Gastroesophageal sphincter (tissue), 4 donors: ENCODE results near the gene MTLN. TPM values are rescaled to one million over a fixed set of nuclear protein-coding genes. Genes with fewer than 3 reads are reported as not detected.
"Not testable (repeated sequence)": the region's sequence is repeated elsewhere in the genome, so short reads cannot be mapped to it uniquely, and the experiment has no call there.

ENCODE experiments used
- ATAC-seq: fragments of 150-250 bp; one replicate; pipeline ENCODE4 v1.9.1; 2016; ENCODE audit warnings: mild to moderate bottlenecking, moderate library complexity
- H3K27ac ChIP-seq, 4 donors: fragments of 200-600 bp; sonication (generic) in 3 of 4; 1 replicate in 3 of 4; 2 replicates in 1 of 4; pipeline ENCODE4 v1.5.1; 2016 to 2019
- H3K27me3 ChIP-seq: fragments of 200-600 bp; sonication (generic); one replicate; pipeline ENCODE4 v1.5.1; 2019
- H3K36me3 ChIP-seq, 2 donors: fragments of 200-600 bp; sonication (generic); one replicate each; pipeline ENCODE4 v1.5.1; 2019; ENCODE audit warnings: control low read depth in 1 of 2
- H3K4me1 ChIP-seq, 3 donors: fragments of 200-600 bp; sonication (generic); 1 replicate in 2 of 3; 2 replicates in 1 of 3; pipeline ENCODE4 v1.5.1; 2016 to 2019; ENCODE audit warnings: control low read depth in 2 of 3
- H3K4me3 ChIP-seq, 2 donors: fragments of 200-600 bp; sonication (generic); one replicate each; pipeline ENCODE4 v1.5.1; 2019; ENCODE audit warnings: mild to moderate bottlenecking in 1 of 2, moderate library complexity in 1 of 2
- H3K9me3 ChIP-seq, 3 donors: fragments of 200-600 bp; sonication (generic); one replicate each; pipeline ENCODE4 v1.5.1; 2017 to 2019; ENCODE audit warnings: control low read depth in 2 of 3
- EP300 ChIP-seq: sonication (generic); formaldehyde crosslinking; IDR thresholded peaks from one replicate; pipeline ENCODE4 v1.6.1; 2017; ENCODE audit warnings: antibody characterized with exemption, mild to moderate bottlenecking
- POLR2A ChIP-seq, 2 donors: fragments of 450-650 bp; IDR thresholded peaks; one replicate each; pipeline ENCODE4 v1.6.1; 2017; ENCODE audit warnings: antibody characterized with exemption in 2 of 2, mild to moderate bottlenecking in 2 of 2, moderate library complexity in 1 of 2
- POLR2AphosphoS5 ChIP-seq: sonication (generic); formaldehyde crosslinking; IDR thresholded peaks from one replicate; pipeline ENCODE4 v1.6.1; 2017; ENCODE audit warnings: antibody characterized with exemption
- WGBS, 2 donors: methylation state at CpG; one replicate each; pipeline ENCODE4 v1.1.5; 2018; ENCODE audit warnings: low coverage in 1 of 2; 5-methylcytosine and 5-hydroxymethylcytosine counted together
- total RNA-seq, 4 donors: library from RNA; depleted of rRNA; stranded (reverse); fragments of >200 nt; gene quantifications; one replicate each; pipeline ENCODE4 v1.1.0, GENCODE V29; 2016
- TF ChIP-seq, protein P1 (sequence below), 4 experiments: fragments of 200-600 bp in 2 of 4; fragments of 450-650 bp in 2 of 4; sonication (generic) in 1 of 4; IDR thresholded peaks; one replicate each; pipeline ENCODE4 v1.5.1; 2017 to 2019; ENCODE audit warnings: antibody characterized with exemption in 4 of 4, mild to moderate bottlenecking in 2 of 4, moderate library complexity in 2 of 4

The MTLN gene
- total RNA-seq, 4 donors from 2014 or later: 81.1 to 170 (median 147) TPM

DNA sequence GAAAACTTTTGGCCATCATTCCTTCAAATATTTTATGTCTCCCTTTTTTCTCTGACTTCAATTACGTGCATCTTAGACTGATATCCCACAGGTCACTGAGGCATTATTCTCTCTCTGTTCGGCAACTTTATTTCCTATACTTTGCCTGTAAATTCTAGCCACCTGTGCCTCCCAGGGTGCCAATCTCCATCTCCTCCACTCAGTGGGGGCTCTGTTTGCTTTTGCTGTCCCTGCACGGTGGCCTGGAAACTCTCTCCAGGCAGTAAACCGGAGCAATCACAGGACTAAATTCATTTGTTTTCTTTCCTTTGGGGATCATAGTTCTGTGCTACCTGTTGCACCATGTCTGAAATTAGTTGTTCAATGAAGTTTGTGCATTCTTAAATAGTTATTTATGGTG, 9.6 kb upstream of the MTLN start:
- TF ChIP-seq POLR2A (IDR thresholded peaks at IDR 0.05) (no peak), EP300 (no peak), POLR2AphosphoS5 (no peak)
- TF ChIP-seq, protein P1, sequence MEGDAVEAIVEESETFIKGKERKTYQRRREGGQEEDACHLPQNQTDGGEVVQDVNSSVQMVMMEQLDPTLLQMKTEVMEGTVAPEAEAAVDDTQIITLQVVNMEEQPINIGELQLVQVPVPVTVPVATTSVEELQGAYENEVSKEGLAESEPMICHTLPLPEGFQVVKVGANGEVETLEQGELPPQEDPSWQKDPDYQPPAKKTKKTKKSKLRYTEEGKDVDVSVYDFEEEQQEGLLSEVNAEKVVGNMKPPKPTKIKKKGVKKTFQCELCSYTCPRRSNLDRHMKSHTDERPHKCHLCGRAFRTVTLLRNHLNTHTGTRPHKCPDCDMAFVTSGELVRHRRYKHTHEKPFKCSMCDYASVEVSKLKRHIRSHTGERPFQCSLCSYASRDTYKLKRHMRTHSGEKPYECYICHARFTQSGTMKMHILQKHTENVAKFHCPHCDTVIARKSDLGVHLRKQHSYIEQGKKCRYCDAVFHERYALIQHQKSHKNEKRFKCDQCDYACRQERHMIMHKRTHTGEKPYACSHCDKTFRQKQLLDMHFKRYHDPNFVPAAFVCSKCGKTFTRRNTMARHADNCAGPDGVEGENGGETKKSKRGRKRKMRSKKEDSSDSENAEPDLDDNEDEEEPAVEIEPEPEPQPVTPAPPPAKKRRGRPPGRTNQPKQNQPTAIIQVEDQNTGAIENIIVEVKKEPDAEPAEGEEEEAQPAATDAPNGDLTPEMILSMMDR (IDR thresholded peaks at IDR 0.05): no peak
- 53 to 58% methylated on average over 3 to 4 of the region's 4 CpGs for whole genome bisulfite sequencing, 2 donors
- no peaks in the 10 kb centered on the region for H3K9me3 ChIP-seq
- H3K4me1 ChIP-seq: no peaks in the 10 kb centered on the region
- ATAC-seq: no peak
- H3K27ac ChIP-seq: no peak overlapping the region
- no peak overlapping the region for H3K4me3 ChIP-seq
- no peaks in the 10 kb centered on the region for H3K36me3 ChIP-seq
- H3K27me3 ChIP-seq: peaks cover 30% of the 10 kb centered on the region

GRCh38 chr2:110220190-110220564, 7.8 kb upstream of the MTLN start:
- 60 to 74% methylated on average over 1 to 2 of the region's 2 CpGs for WGBS, 2 donors
- no peak for ATAC-seq

GRCh38 chr2:110219496-110220189, 7.3 kb upstream of the MTLN start:
- H3K4me1 ChIP-seq: no peaks in the 10 kb centered on the region
- H3K9me3 ChIP-seq: no peaks in the 10 kb centered on the region
- H3K27ac ChIP-seq: no peak overlapping the region
- no peaks in the 10 kb centered on the region for H3K36me3 ChIP-seq
- peaks cover 35% of the 10 kb centered on the region for H3K27me3 ChIP-seq
- WGBS, 2 donors: 33% methylated on average over 1 of the region's 1 CpG; no CpG with 5 or more reads in 1 of the 2 donors
- no peak for ATAC-seq
- H3K4me3 ChIP-seq: no peak overlapping the region
- TF ChIP-seq, protein P1 (IDR thresholded peaks at IDR 0.05): no peak
- TF ChIP-seq POLR2AphosphoS5 (no peak), EP300 (no peak)

More at GRCh38 chr2:110220190-110220564, 7.8 kb upstream of the MTLN start:
- no peaks in the 10 kb centered on the region for H3K4me1 ChIP-seq
- H3K36me3 ChIP-seq: no peaks in the 10 kb centered on the region
- no peak overlapping the region for H3K4me3 ChIP-seq
- TF ChIP-seq POLR2AphosphoS5: no peak
- H3K9me3 ChIP-seq: no peaks in the 10 kb centered on the region
- H3K27me3 ChIP-seq: peaks cover 35% of the 10 kb centered on the region
- no peak overlapping the region for H3K27ac ChIP-seq

- 83% methylated on average over 6 of the region's 7 CpGs; no CpG with 5 or more reads in 1 of the 2 donors for WGBS, 2 donors
- H3K27me3 ChIP-seq: peaks cover 35% of the 10 kb centered on the region
- not testable (repeated sequence) for ATAC-seq, H3K4me3 ChIP-seq, H3K36me3 ChIP-seq, H3K4me1 ChIP-seq, H3K9me3 ChIP-seq, H3K27ac ChIP-seq
These were observed 6.5 kb upstream of the MTLN start for GRCh38 chr2:110218889-110219288.

DNA sequence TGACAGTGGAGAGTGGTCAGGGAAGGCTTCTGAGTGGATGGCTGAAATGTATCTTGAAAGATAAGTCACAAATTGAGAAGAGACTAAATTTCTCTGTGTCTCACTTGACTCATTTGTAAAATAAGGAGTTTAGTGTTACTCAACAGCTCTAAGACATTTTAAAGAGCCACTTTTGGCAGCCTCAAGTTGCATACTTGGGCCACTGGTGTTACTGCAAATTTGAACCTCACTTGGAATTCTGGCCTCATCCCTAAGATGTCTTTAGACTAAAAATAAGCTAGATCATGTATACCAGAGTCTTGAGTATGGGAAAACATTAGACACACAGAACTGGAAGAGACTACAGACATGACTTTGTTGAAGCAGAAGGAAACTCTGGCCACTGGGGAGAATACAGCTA, 4.5 kb upstream of the MTLN start:
- Histone ChIP-seq H3K36me3 (no peaks in the 10 kb centered on the region), H3K9me3 (no peaks in the 10 kb centered on the region), H3K27ac (no peak overlapping the region), H3K4me3 (no peak overlapping the region), H3K27me3 (peaks cover 31% of the 10 kb centered on the region), H3K4me1 (peaks cover 0 to 2% (median 0%) of the 10 kb centered on the region in 3 donors)
- TF ChIP-seq EP300 (no peak), POLR2A (IDR thresholded peaks at IDR 0.05) (no peak), POLR2AphosphoS5 (no peak)
- TF ChIP-seq, protein P1 (IDR thresholded peaks at IDR 0.05): no peak
- ATAC-seq: no peak

DNA sequence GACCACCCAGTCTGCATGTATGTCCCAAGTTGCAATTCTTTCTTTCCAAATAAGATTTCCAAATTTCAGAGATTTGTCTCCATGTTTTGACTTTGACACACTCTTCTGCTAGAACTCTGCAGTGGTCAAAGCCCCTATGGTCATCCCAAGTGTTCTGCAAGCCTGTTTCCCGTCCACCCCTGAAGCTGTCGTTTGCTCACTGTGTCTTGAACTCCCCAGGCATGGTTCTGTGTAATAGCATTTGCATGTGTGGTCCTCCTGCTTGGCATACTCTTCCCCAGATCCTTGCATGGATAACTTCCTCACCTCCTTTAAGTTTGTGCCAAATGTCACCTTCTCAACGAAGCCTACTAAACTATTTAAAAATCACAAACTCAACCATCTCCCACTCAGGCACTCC, 3.9 kb upstream of the MTLN start:
- ATAC-seq: no peak
- TF ChIP-seq, protein P1 (IDR thresholded peaks at IDR 0.05): no peak
- TF ChIP-seq POLR2A (IDR thresholded peaks at IDR 0.05) (no peak), POLR2AphosphoS5 (no peak), EP300 (no peak)
- WGBS, 2 donors: 52% methylated on average over 2 to 3 of the region's 3 CpGs

More for the DNA sequence above, 3.9 kb upstream of the MTLN start:
- H3K36me3 ChIP-seq: no peaks in the 10 kb centered on the region
- peaks cover 1 to 8% (median 4%) of the 10 kb centered on the region in 3 donors for H3K4me1 ChIP-seq
- no peak overlapping the region for H3K27ac ChIP-seq
- H3K9me3 ChIP-seq: no peaks in the 10 kb centered on the region
- H3K4me3 ChIP-seq: no peak overlapping the region
- H3K27me3 ChIP-seq: peaks cover 30% of the 10 kb centered on the region
